ENCODE results near the gene MVB12A.
A peak's percentile ranks its signal among the peaks of the same experiment; 100 is the strongest.

Gene MVB12A

DNA sequence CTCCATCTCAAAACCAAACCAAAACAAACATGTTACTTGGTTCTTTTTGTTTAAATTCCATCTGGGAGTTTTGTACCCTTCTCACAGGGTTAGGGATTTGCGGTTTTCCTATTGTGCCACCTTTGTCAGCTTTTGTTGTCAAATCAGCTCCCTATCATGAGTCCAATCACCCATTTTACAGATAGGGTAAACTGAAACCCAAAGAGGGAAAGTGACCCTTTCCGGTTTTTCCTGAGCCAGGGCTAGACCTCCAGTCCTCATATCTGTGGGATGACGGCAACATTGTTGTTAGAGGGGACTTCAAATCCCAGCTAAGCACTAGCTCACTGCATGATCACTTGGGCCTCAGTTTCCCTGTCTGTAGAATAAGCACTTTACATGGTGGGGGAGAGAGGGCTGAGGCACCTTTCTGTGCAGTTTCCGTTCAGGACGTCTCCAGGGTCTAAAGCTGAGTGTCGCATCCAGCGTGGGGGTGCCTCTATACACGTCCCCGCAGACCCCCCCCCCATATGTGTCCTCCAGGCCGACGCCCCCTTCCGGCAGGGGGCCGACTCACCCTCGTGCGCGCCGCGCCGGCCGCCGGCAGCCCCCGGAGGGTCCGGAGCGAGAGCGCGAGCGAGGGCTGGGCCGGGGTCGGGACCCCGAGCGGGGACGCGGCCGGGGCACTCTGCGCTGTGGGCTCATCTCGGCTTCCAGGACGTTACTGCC lies 29.7 kb upstream of the MVB12A start:
- Histone ChIP-seq H3K27me3 (ENCODE audit: control insufficient read depth in 3 of 3, insufficient read depth in 3 of 3, low read depth in 1 of 3, low read length in 3 of 3) (peaks cover 0 to 8% (median 5%) of the 10 kb centered on the region in 3 experiments), H4K8ac (ENCODE audit: low read depth, low read length) (no peak overlapping the region), H3K27ac (replicated peaks; ENCODE audit: low read length) (peak overlapping the region; percentile 66), H3K9ac (ENCODE audit: low read depth, low read length, poor library complexity) (peak overlapping the region; percentile 71), H3K4me2 (ENCODE audit: insufficient read depth, low read length, poor library complexity, severe bottlenecking) (peak overlapping the region; percentile 85), H2BK5ac (ENCODE audit: low read length) (peak overlapping the region; percentile 42), H3K79me1 (ENCODE audit: low read depth, low read length) (peaks cover 1% of the 10 kb centered on the region), H3K14ac (ENCODE audit: low read length) (no peak overlapping the region), H3K36me3 (replicated peaks in 1 of 2; ENCODE audit: control insufficient read depth in 2 of 2, insufficient read depth in 2 of 2, low read length in 2 of 2) (no peaks in the 10 kb centered on the region), H2BK12ac (ENCODE audit: low read length) (no peak overlapping the region), H3K23ac (ENCODE audit: low read depth, low read length, poor library complexity) (peak overlapping the region; percentile 5), H3K18ac (ENCODE audit: low read length) (peak overlapping the region; percentile 78), H3K4me3 (ENCODE audit: low read length in 2 of 2) (peak overlapping the region; percentile 47 to 75), H3K4me1 (ENCODE audit: control insufficient read depth in 2 of 2, insufficient read depth in 1 of 2, low read depth in 1 of 2, low read length in 2 of 2) (peaks cover 3 to 4% of the 10 kb centered on the region in 2 donors), H2AFZ (ENCODE audit: low read length) (peak overlapping the region; percentile 92), H3K9me3 (replicated peaks in 1 of 2; ENCODE audit: control insufficient read depth in 2 of 2, insufficient read depth in 1 of 2, low read depth in 1 of 2, low read length in 2 of 2) (peaks cover 0 to 5% of the 10 kb centered on the region in 2 donors), H2BK120ac (ENCODE audit: low read depth, low read length) (no peak overlapping the region), H3K4ac (ENCODE audit: low read length) (no peak overlapping the region), H2BK15ac (ENCODE audit: low read length) (no peak overlapping the region), H4K91ac (ENCODE audit: low read depth, low read length, poor library complexity) (no peak overlapping the region), H2AK5ac (ENCODE audit: low read depth, low read length) (peak overlapping the region; percentile 64)
- no peak for DNase-seq (ENCODE audit: low spot score)
- WGBS, 2 donors (ENCODE audit: extremely low coverage in 2 of 2, insufficient read length in 2 of 2, insufficient replicate concordance in 1 of 2) = no CpG with 5 or more reads among the region's 37 CpGs

DNA sequence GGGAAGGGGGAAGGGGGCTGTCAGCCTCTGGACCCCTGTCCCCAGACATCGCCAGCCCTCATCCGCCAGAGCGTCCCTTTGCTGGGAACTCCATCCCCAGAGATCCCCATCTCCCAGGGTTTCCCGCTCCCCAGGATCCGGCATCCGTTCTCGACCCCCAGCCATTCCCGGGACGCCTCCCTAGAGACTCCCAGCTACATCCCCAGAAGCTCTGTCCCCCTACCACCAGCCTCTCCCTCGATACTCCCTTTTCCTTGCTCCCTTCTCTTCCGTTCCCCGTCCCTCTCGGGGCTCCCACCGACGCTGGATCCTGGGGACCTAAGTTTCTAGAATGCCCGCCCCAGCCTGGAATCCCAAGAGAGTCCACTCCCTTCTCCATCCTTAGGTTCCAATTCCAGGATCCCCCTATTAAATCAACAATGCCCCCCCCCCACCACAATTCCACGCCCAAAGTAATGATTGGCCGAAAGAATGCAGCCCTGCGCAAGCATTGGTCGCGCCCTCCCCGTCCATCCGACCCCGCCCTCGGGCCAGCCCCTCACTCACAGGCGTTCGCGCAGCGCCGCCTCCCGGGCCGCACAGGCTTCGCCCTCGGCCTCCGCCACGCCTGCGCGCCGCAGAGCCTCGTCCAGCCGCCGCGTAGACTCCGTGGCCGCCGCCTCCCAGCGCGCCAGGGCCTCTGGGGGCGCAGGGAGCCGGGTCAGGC lies 29.0 kb upstream of the MVB12A start:
- peak overlapping the region; percentile 42 for H2BK5ac ChIP-seq (ENCODE audit: low read length)
- DNase-seq (ENCODE audit: low spot score) = peak; percentile 90
- peaks cover 3 to 4% of the 10 kb centered on the region in 2 donors for H3K4me1 ChIP-seq (ENCODE audit: control insufficient read depth in 2 of 2, insufficient read depth in 1 of 2, low read depth in 1 of 2, low read length in 2 of 2)
- no peak overlapping the region for H3K14ac ChIP-seq (ENCODE audit: low read length)
- no peak overlapping the region for H4K8ac ChIP-seq (ENCODE audit: low read depth, low read length)
- peak overlapping the region; percentile 64 for H2AK5ac ChIP-seq (ENCODE audit: low read depth, low read length)
- peaks cover 0 to 5% of the 10 kb centered on the region in 2 donors for H3K9me3 ChIP-seq (replicated peaks in 1 of 2; ENCODE audit: control insufficient read depth in 2 of 2, insufficient read depth in 1 of 2, low read depth in 1 of 2, low read length in 2 of 2)
- peak overlapping the region; percentile 78 for H3K18ac ChIP-seq (ENCODE audit: low read length)
- H3K9ac ChIP-seq (ENCODE audit: low read depth, low read length, poor library complexity) = peak overlapping the region; percentile 71
- no peak overlapping the region for H3K4ac ChIP-seq (ENCODE audit: low read length)
- peaks cover 1% of the 10 kb centered on the region for H3K79me1 ChIP-seq (ENCODE audit: low read depth, low read length)
- peak overlapping the region; percentile 51 for H3K23ac ChIP-seq (ENCODE audit: low read depth, low read length, poor library complexity)
- H3K4me3 ChIP-seq (ENCODE audit: low read length in 2 of 2) = peak overlapping the region; percentile 47 to 75
- H3K27ac ChIP-seq (replicated peaks; ENCODE audit: low read length) = peak overlapping the region; percentile 66
- H3K4me2 ChIP-seq (ENCODE audit: insufficient read depth, low read length, poor library complexity, severe bottlenecking) = peak overlapping the region; percentile 85
- no peaks in the 10 kb centered on the region for H3K36me3 ChIP-seq (replicated peaks in 1 of 2; ENCODE audit: control insufficient read depth in 2 of 2, insufficient read depth in 2 of 2, low read length in 2 of 2)
- no CpG with 5 or more reads among the region's 50 CpGs for WGBS, 2 donors (ENCODE audit: extremely low coverage in 2 of 2, insufficient read length in 2 of 2, insufficient replicate concordance in 1 of 2)
- peaks cover 0 to 8% (median 5%) of the 10 kb centered on the region in 3 experiments for H3K27me3 ChIP-seq (ENCODE audit: control insufficient read depth in 3 of 3, insufficient read depth in 3 of 3, low read depth in 1 of 3, low read length in 3 of 3)
- H2BK15ac ChIP-seq (ENCODE audit: low read length) = no peak overlapping the region
- peak overlapping the region; percentile 92 for H2AFZ ChIP-seq (ENCODE audit: low read length)
- peak overlapping the region; percentile 93 for H2BK12ac ChIP-seq (ENCODE audit: low read length)
- no peak overlapping the region for H2BK120ac ChIP-seq (ENCODE audit: low read depth, low read length)
- no peak overlapping the region for H4K91ac ChIP-seq (ENCODE audit: low read depth, low read length, poor library complexity)

DNA sequence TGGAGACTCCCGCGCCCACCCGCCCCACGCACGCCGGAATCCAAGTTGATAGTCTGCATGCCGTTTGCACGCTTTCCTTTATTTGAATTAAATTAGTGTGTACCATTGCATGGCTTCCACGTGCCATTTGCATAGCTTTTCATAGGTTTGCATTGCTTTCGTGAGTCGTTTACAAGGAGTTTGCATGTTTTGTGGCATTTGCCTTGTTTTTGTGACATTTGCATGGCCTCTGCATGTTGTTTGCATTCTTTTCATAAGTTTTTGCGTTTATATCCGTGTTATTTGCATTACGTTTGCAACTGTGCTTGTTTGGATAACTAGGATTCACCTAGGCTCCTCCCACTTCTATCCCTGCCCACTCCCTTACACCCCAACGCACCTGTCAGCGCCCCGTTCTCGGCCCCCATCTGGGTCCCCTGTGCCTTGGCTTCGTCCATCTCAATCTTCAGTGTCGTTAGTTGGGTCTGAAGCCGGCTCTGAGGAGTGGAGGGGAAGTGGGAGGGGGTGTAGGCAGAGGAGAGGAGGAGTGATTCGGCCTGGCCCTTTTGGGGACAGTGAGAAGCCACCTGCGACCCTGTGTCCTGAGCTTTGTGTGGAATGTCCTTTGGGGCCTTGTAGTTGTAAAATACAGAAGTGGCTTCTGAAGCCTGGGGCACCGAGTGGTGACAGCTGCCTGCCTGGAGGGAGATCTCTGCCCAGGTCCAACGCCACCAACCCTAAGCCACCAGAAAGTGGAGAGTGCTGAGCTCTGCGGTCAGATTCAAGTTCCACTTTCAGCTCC lies 28.3 kb upstream of the MVB12A start:
- Histone ChIP-seq H3K18ac (ENCODE audit: low read length) (peak overlapping the region; percentile 32), H2BK120ac (ENCODE audit: low read depth, low read length) (no peak overlapping the region), H3K9me3 (replicated peaks in 1 of 2; ENCODE audit: control insufficient read depth in 2 of 2, insufficient read depth in 1 of 2, low read depth in 1 of 2, low read length in 2 of 2) (peaks cover 0 to 5% of the 10 kb centered on the region in 2 donors), H4K91ac (ENCODE audit: low read depth, low read length, poor library complexity) (no peak overlapping the region), H4K8ac (ENCODE audit: low read depth, low read length) (no peak overlapping the region), H3K4me2 (ENCODE audit: insufficient read depth, low read length, poor library complexity, severe bottlenecking) (peak overlapping the region; percentile 59), H2BK12ac (ENCODE audit: low read length) (no peak overlapping the region), H3K4me1 (ENCODE audit: control insufficient read depth in 2 of 2, insufficient read depth in 1 of 2, low read depth in 1 of 2, low read length in 2 of 2) (peaks cover 3 to 4% of the 10 kb centered on the region in 2 donors), H3K36me3 (replicated peaks in 1 of 2; ENCODE audit: control insufficient read depth in 2 of 2, insufficient read depth in 2 of 2, low read length in 2 of 2) (no peaks in the 10 kb centered on the region), H3K27ac (replicated peaks; ENCODE audit: low read length) (no peak overlapping the region), H3K14ac (ENCODE audit: low read length) (no peak overlapping the region), H3K9ac (ENCODE audit: low read depth, low read length, poor library complexity) (no peak overlapping the region), H3K23ac (ENCODE audit: low read depth, low read length, poor library complexity) (peak overlapping the region; percentile 51), H2BK15ac (ENCODE audit: low read length) (no peak overlapping the region), H2BK5ac (ENCODE audit: low read length) (no peak overlapping the region), H2AFZ (ENCODE audit: low read length) (peak overlapping the region; percentile 85), H3K79me1 (ENCODE audit: low read depth, low read length) (peaks cover 1% of the 10 kb centered on the region), H3K4me3 (ENCODE audit: low read length in 2 of 2) (peak overlapping the region; percentile 47 to 53), H2AK5ac (ENCODE audit: low read depth, low read length) (no peak overlapping the region), H3K4ac (ENCODE audit: low read length) (no peak overlapping the region), H3K27me3 (ENCODE audit: control insufficient read depth in 3 of 3, insufficient read depth in 3 of 3, low read depth in 1 of 3, low read length in 3 of 3) (peaks cover 0 to 8% (median 5%) of the 10 kb centered on the region in 3 experiments)
- no peak for DNase-seq (ENCODE audit: low spot score)
- WGBS, 2 donors (ENCODE audit: extremely low coverage in 2 of 2, insufficient read length in 2 of 2, insufficient replicate concordance in 1 of 2) = no CpG with 5 or more reads among the region's 26 CpGs

All from neuronal stem cell (in vitro differentiated cells).